ENCODE data around the gene UCK2. TPM values are rescaled to one million over a fixed set of nuclear protein-coding genes. Genes with fewer than 3 reads are reported as not detected.

The UCK2 gene
- total RNA-seq, 1 donor from 2014 or later = 111 TPM

DNA sequence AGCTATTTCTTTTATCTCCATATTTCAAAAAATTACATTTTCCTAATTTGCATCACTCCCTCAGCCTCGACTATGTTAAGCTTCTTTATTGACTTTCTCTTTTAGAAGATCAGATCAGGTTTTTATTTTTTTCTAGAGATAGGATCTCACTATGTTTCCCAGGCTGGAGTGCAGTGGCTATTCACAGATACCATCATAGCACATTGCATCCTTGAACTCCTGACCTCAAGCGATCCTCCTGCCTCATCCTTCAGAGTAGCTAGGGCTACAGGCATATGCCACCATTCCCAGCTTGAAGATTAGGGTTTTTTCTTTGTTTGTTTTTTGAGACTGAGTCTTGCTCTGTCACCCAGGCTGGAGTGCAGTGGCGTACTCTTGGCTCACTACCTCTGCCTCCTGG is 20.1 kb downstream of the UCK2 start:
- Histone ChIP-seq H3K4me1 (ENCODE audit: insufficient read depth, low read length) (peaks cover 17% of the 10 kb centered on the region), H2AFZ (ENCODE audit: low read depth, low read length) (no peak overlapping the region), H3K9me3 (ENCODE audit: insufficient read depth, low read depth, low read length) (no peaks in the 10 kb centered on the region), H3K36me3 (ENCODE audit: insufficient read depth, low read length) (no peaks in the 10 kb centered on the region), H3K27me3 (ENCODE audit: insufficient read depth, low read length) (no peaks in the 10 kb centered on the region), H3K4me3 (ENCODE audit: insufficient read depth, low read depth, low read length) (no peak overlapping the region), H3K79me2 (ENCODE audit: insufficient read depth, low read length) (peaks cover 97% of the 10 kb centered on the region), H3K9ac (ENCODE audit: low read length) (no peak overlapping the region), H4K20me1 (ENCODE audit: insufficient read depth, low read length) (peaks cover 78% of the 10 kb centered on the region), H3K4me2 (ENCODE audit: low read length) (no peak overlapping the region), H3K27ac (ENCODE audit: low read depth, low read length) (no peak overlapping the region)
- no peak for FAIRE-seq
- no peak overlapping the region for H3K27ac Mint-ChIP-seq (ENCODE audit: unreplicated experiment)
- H3K4me1 Mint-ChIP-seq (ENCODE audit: low read depth, unreplicated experiment) = peaks cover 45% of the 10 kb centered on the region
- peaks cover 7% of the 10 kb centered on the region for H3K36me3 Mint-ChIP-seq (ENCODE audit: low read depth, unreplicated experiment)
- DNase-seq (ENCODE audit: low read depth) = no peak
- no peak for TF ChIP-seq EZH2 (IDR thresholded peaks at IDR 0.05; ENCODE audit: insufficient read depth, low read length)
- TF ChIP-seq, protein P1, sequence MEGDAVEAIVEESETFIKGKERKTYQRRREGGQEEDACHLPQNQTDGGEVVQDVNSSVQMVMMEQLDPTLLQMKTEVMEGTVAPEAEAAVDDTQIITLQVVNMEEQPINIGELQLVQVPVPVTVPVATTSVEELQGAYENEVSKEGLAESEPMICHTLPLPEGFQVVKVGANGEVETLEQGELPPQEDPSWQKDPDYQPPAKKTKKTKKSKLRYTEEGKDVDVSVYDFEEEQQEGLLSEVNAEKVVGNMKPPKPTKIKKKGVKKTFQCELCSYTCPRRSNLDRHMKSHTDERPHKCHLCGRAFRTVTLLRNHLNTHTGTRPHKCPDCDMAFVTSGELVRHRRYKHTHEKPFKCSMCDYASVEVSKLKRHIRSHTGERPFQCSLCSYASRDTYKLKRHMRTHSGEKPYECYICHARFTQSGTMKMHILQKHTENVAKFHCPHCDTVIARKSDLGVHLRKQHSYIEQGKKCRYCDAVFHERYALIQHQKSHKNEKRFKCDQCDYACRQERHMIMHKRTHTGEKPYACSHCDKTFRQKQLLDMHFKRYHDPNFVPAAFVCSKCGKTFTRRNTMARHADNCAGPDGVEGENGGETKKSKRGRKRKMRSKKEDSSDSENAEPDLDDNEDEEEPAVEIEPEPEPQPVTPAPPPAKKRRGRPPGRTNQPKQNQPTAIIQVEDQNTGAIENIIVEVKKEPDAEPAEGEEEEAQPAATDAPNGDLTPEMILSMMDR (IDR thresholded peaks at IDR 0.05; ENCODE audit: insufficient read depth, low read depth, low read length) = no peak
- no peaks in the 10 kb centered on the region for H3K27me3 Mint-ChIP-seq (ENCODE audit: low read depth, unreplicated experiment)
- no peak overlapping the region for H3K4me3 Mint-ChIP-seq (ENCODE audit: unreplicated experiment)
- peaks cover 2% of the 10 kb centered on the region for H3K9me3 Mint-ChIP-seq (ENCODE audit: unreplicated experiment)

DNA sequence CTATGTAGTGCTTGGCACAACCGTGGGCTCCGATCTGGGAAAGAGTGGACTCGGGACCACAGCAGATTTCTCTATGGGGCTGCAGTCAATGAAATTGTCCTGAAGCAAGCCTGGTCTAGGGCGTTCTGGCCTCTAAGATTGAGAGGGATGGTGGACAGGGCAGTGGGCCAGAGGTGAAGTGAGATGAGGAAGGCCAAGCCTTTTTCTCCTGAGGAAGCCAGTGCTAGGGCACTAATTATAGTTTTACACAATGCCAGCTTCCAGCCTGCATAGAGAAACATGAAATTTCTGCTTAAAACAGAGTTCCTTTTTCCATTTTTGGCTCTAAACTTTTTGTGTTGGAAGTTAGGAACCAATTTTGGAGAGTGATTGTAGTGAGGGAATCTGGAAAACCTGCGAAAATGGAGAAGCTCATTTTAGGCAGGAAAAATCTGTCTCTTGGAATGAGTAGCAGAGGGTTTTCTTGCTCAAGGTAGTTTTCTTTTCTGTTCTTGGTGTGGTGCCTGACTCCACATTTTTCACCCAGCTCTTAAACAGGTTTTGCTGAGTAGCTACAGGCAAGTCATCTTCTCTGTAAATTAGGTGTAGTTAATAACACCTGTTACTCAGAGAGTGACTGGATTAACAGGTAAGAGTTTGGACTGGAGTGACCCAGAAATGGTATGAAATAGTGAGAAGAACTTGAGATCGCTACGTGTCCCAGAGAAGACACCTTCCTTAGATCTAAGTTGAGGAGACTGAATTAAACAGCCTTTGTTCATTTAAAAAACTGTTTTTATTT is 22.1 kb downstream of the UCK2 start:
- FAIRE-seq (no peak), DNase-seq (ENCODE audit: low read depth) (no peak)
- H3K9me3 Mint-ChIP-seq (ENCODE audit: unreplicated experiment) = peaks cover 2% of the 10 kb centered on the region
- H3K4me3 Mint-ChIP-seq (ENCODE audit: unreplicated experiment) = no peak overlapping the region
- Histone ChIP-seq H3K9ac (ENCODE audit: low read length) (no peak overlapping the region), H3K4me2 (ENCODE audit: low read length) (no peak overlapping the region), H3K9me3 (ENCODE audit: insufficient read depth, low read depth, low read length) (no peaks in the 10 kb centered on the region), H3K79me2 (ENCODE audit: insufficient read depth, low read length) (peaks cover 91% of the 10 kb centered on the region), H4K20me1 (ENCODE audit: insufficient read depth, low read length) (peaks cover 62% of the 10 kb centered on the region), H3K27ac (ENCODE audit: low read depth, low read length) (no peak overlapping the region), H3K27me3 (ENCODE audit: insufficient read depth, low read length) (no peaks in the 10 kb centered on the region), H3K4me3 (ENCODE audit: insufficient read depth, low read depth, low read length) (no peak overlapping the region), H3K4me1 (ENCODE audit: insufficient read depth, low read length) (peaks cover 19% of the 10 kb centered on the region), H3K36me3 (ENCODE audit: insufficient read depth, low read length) (no peaks in the 10 kb centered on the region), H2AFZ (ENCODE audit: low read depth, low read length) (no peak overlapping the region)
- TF ChIP-seq, protein P1 (IDR thresholded peaks at IDR 0.05; ENCODE audit: insufficient read depth, low read depth, low read length) = no peak
- no peak for TF ChIP-seq EZH2 (IDR thresholded peaks at IDR 0.05; ENCODE audit: insufficient read depth, low read length)
- H3K36me3 Mint-ChIP-seq (ENCODE audit: low read depth, unreplicated experiment) = peaks cover 7% of the 10 kb centered on the region
- H3K4me1 Mint-ChIP-seq (ENCODE audit: low read depth, unreplicated experiment) = peaks cover 48% of the 10 kb centered on the region
- no peak overlapping the region for H3K27ac Mint-ChIP-seq (ENCODE audit: unreplicated experiment)
- H3K27me3 Mint-ChIP-seq (ENCODE audit: low read depth, unreplicated experiment) = no peaks in the 10 kb centered on the region
